Putamen (tissue), 1 donor: ENCODE results near the gene AVEN.
A peak's percentile ranks its signal among the peaks of the same experiment; 100 is the strongest.
"Not testable (repeated sequence)": the region's sequence is repeated elsewhere in the genome, so short reads cannot be mapped to it uniquely, and the experiment has no call there.

Experiments used
- DNase-seq: peaks from one replicate; pipeline ENCODE4 v3.0.0-alpha.2; 2016; ENCODE audit warnings: low spot score

Gene AVEN

GRCh38 chr15:34038023-34038870, 757 bp downstream of the AVEN start:
- DNase-seq = peak; percentile 84

- no peak for DNase-seq
Observed at GRCh38 chr15:34031987-34032760, 6.8 kb downstream of the AVEN start.

GRCh38 chr15:34027606-34028005, 11.4 kb downstream of the AVEN start:
- no peak for DNase-seq

GRCh38 chr15:34025252-34025651, 13.8 kb downstream of the AVEN start:
- no peak for DNase-seq

DNA sequence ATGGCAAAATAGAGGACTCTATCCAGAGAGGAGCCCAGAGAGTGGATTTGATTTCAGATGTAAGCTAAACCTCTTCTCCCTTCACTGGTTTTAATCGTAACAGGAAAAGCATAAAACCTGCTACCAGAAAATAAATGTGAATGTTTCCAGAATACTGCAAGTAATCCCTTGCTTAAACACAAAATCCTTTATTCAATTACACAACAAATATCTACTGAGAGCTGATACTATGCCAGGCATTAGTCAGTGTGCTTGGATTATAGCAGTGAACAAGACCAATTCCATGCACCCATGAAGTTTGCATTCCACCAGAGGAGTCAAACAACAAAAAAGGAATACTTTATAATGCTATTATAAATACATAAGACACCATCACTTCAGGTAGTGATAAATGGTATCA, 15.1 kb downstream of the AVEN start:
- DNase-seq = no peak

DNA sequence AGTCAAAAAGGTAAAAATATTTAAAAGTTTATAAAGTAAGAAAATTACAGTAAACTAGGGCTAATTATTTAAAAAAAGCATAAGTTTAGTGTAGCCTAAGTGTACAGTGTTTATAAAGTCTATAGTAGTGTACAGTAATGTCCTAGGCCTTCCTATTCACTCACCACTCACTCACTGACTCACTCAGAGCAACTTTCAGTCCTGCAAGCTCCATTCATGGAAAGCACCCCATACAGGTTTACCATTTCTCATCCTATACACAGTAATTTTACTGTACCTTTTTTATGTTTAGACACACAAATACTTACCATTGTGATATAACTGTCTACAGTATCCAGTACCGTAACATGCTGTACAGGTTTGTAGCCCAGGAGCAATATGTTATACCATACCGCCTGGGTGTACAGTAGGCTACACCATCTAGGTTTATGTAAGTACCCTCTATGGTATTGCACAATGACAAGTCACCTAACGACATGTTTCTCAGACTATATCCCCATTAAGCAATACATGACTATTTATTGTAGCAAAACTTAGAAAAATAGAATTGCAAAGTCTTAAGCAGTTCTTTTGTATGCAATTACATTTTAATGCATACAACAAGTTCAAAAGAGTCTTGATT, 19.5 kb downstream of the AVEN start:
- DNase-seq = no peak

GRCh38 chr15:34018738-34019137, 20.3 kb downstream of the AVEN start:
- not testable (repeated sequence) for DNase-seq

GRCh38 chr15:34018021-34018645, 20.9 kb downstream of the AVEN start:
- no peak for DNase-seq

- DNase-seq = no peak
Observed at GRCh38 chr15:34014556-34014955, 24.4 kb downstream of the AVEN start.

DNA sequence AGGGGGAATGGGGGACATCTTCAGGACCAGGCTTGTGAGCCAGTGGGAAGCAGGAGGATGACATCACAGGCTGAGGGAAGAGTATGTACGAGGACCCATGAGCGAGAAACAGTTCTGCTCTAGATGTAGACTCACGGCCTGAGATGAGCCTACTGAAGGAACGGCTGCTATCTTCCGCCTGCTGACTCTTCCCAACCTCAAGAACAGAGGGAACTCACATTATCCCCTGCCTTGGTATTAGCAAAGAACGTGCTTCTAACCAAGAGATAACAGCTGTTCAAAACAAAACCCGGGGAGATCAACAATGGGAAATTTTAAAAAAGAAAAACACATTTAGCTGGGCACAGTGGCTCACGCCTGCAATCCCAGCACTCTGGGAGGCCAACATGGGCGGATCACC, 25.3 kb downstream of the AVEN start:
- no peak for DNase-seq

- DNase-seq = no peak
Observed at GRCh38 chr15:34012461-34013028, 26.5 kb downstream of the AVEN start.

- DNase-seq = no peak
Observed at GRCh38 chr15:34011481-34011880, 27.5 kb downstream of the AVEN start.

DNA sequence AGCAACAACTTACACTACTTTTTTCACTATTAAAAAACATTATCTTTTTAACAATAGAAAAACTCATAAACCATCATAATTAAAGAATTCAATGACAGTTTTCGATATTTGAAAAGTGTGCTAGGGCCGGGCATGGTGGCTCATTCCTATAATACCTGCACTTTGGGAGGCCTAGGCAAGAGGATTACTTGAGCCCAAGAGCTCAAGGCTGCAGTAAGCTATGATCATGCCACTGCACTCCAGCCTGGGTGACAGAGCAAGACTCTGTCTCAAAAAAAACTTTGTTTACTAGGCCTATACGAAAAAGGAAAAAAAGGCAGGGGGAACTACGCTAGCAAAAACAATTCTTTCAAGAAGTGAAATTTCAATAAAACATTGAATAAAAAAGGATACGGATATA, 28.1 kb downstream of the AVEN start:
- no peak for DNase-seq

DNA sequence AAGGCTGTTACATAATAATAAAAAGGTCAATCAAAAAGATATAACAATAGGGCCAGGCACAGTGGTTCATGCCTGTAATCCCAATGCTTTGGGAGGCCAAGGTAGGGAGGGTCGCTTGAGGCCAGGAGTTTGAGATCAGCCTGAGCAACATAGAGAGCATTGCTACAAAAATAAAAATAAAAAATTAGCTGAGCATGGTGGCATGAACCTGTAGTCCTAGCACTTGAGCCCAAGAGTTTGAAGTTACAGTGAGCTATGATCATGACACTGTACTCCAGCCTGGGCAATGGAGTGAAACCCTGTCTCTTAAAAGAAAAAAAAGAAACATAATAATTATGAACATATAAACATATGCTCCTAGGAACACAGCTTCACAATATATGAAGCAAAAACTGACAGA, 29.3 kb downstream of the AVEN start:
- no peak for DNase-seq

DNA sequence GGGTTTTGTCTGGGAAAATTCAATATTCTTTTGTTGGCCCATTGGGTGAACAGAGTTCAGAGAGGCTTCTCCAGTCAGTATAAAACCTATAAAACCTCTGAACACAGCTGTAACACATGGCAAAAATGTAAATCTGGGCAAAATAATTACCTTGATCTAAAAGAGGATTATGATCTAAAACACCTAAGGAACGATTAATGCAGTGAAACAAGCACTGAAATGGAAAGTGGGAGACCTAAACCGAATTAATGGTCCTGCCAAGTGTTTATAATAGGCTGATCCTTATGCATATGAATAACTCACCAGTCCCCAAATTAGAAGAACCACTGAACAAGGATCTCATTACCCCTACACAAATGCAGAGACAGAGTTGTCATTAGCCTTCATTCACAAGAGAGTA, 32.6 kb downstream of the AVEN start:
- no peak for DNase-seq

DNA sequence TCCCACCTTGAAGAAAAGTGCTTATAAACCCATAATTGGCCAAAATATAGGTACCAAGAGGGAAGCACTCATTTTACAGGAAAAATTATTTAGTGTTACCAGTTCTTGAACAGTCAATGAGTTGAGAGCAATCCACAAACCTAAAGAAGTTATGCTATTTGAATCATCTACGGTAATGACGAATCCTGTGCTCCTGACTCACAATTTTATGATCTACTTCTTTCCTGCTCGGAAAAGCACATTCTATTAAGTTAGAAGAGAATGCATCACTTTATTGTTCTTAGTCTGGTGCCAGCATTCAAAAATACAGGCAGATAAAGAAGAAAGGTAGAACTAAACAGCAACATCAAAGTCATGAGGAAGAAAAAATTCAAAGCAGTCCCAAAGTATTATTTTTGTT, 37.5 kb downstream of the AVEN start:
- DNase-seq = no peak

DNA sequence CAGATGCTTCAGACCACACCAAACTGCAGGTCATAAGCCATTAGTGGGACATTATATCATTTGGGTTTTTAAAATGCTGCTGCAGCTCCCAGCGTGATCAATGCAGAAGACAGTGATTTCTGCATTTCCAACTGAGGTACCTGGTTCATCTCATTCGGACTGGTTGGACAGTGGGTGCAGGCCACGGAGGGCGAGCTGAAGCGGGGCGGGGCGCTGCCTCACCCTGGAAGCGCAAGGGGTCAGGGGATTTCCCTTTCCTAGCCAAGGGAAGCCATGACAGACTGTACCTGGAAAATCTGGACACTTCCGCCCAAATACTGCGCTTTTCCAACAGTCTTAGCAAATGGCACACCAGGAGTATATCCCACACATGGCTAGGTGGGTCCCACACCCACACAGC, 43.3 kb downstream of the AVEN start:
- not testable (repeated sequence) for DNase-seq

DNA sequence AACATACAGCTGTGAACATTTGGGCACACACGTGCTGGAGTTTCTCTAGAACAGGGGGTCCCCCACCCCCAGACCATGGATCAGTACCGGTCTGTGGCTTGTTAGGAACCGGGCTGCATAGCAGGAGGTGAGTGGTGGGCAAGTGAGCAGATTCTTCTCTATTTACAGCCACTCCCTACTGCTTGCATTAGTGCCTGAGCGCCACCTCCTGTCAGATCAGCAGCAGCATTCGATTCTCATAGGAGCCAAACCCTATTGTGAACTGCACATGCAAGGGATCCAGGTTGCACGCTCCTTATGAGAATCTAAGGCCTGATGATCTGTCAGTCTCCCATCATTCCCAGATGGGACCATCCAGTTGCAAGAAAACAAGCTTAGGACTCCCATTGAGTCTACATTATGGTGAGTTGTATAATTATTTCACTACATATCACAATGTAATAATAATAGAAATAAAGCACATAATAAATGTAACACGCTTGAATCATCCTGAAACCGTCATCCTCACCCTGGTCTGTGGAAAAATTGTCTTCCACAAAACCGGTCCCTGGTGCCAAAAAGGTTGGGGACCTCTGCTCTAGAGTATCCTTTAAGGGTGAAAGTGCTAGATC, 44.9 kb downstream of the AVEN start:
- DNase-seq = no peak

GRCh38 chr15:33988384-33988783, 50.6 kb downstream of the AVEN start:
- DNase-seq = no peak

DNA sequence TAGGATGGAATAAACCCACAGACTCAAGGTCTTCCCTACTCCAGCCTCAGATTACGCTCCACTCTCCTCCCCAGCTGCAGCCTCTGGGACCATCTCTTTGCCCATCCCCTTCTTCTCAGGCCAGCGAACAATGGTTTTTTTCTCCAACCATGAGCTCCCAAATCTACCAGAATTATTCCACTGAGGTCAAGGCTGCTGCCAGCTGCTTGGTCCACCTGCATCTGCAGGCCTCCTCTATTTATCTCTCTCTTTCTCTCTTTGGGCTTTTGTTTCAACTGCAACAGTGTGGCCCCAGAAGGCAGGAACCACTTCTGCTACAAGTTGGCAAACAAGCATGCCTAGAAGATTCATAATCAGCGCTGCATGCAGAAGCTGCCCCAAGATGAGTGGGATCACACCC, 51.6 kb downstream of the AVEN start:
- no peak for DNase-seq

GRCh38 chr15:33985751-33986150, 53.3 kb downstream of the AVEN start:
- DNase-seq = no peak

DNA sequence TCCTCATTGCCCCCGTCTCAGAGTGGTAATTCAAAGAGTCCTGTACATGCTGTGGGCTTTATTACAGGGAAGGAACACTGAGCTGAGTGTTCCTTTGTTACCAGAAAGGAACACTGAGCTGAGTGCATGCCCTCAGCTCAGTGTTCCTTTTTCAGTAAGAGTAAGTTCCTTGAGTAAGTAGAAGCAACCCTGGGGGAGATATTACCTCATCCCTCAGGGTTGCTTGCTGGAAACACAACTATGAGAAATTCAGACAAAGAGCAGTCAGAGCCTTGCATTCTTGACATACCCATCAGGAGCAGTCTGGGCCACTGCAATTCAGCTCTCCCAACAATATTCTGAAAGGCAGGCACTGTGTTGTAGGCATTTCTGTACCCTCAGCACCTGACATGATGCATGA, 53.7 kb downstream of the AVEN start:
- no peak for DNase-seq
